Chondrocyte (in vitro differentiated cells): ENCODE measurements around the gene USP25. TPM values are rescaled to one million over a fixed set of nuclear protein-coding genes. Genes with fewer than 3 reads are reported as not detected.

Experiments used
- DNase-seq: peaks from one replicate; pipeline ENCODE4 v3.0.0; 2021; ENCODE audit warnings: mixed read lengths, low spot score
- H3K27ac Mint-ChIP-seq: one replicate; pipeline ENCODE4 v1.8.0; 2021; ENCODE audit warnings: mild to moderate bottlenecking, moderate library complexity, mixed read lengths; ENCODE audit not compliant: unreplicated experiment
- H3K27me3 Mint-ChIP-seq: 2 replicates; pipeline ENCODE4 v1.8.0; 2021; ENCODE audit warnings: low read depth, mixed read lengths
- H3K36me3 Mint-ChIP-seq: 2 replicates; pipeline ENCODE4 v1.8.0; 2021; ENCODE audit warnings: low read depth, mixed read lengths
- H3K4me1 Mint-ChIP-seq: 2 replicates; pipeline ENCODE4 v1.8.0; 2021; ENCODE audit warnings: low read depth, mild to moderate bottlenecking, mixed read lengths
- H3K4me3 Mint-ChIP-seq: one replicate; pipeline ENCODE4 v1.8.0; 2021; ENCODE audit warnings: mild to moderate bottlenecking, moderate library complexity, mixed read lengths; ENCODE audit not compliant: unreplicated experiment
- H3K9me3 Mint-ChIP-seq: 2 replicates; pipeline ENCODE4 v1.8.0; 2021; ENCODE audit warnings: low read depth, mixed read lengths
- total RNA-seq: library from RNA; stranded (reverse); gene quantifications from 3 replicates; pipeline ENCODE4 v1.2.1, GENCODE V29; 2021
- TF ChIP-seq, protein P1 (sequence below): fragments of 200-600 bp; sonication (generic); IDR thresholded peaks from 2 replicates; pipeline ENCODE4 v1.5.0; 2021; ENCODE audit warnings: antibody characterized with exemption, mild to moderate bottlenecking, moderate library complexity

USP25 gene
- total RNA-seq, 1 donor from 2014 or later = 58.9 TPM

- TF ChIP-seq, protein P1, sequence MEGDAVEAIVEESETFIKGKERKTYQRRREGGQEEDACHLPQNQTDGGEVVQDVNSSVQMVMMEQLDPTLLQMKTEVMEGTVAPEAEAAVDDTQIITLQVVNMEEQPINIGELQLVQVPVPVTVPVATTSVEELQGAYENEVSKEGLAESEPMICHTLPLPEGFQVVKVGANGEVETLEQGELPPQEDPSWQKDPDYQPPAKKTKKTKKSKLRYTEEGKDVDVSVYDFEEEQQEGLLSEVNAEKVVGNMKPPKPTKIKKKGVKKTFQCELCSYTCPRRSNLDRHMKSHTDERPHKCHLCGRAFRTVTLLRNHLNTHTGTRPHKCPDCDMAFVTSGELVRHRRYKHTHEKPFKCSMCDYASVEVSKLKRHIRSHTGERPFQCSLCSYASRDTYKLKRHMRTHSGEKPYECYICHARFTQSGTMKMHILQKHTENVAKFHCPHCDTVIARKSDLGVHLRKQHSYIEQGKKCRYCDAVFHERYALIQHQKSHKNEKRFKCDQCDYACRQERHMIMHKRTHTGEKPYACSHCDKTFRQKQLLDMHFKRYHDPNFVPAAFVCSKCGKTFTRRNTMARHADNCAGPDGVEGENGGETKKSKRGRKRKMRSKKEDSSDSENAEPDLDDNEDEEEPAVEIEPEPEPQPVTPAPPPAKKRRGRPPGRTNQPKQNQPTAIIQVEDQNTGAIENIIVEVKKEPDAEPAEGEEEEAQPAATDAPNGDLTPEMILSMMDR = no peak
- Mint-ChIP-seq H3K9me3 (no peaks in the 10 kb centered on the region), H3K4me1 (peaks cover 15% of the 10 kb centered on the region), H3K27ac (no peak overlapping the region), H3K4me3 (no peak overlapping the region), H3K27me3 (no peaks in the 10 kb centered on the region), H3K36me3 (peaks cover 24% of the 10 kb centered on the region)
- no peak for DNase-seq
Observed at GRCh38 chr21:15820327-15820726, 90.5 kb downstream of the USP25 start.

DNA sequence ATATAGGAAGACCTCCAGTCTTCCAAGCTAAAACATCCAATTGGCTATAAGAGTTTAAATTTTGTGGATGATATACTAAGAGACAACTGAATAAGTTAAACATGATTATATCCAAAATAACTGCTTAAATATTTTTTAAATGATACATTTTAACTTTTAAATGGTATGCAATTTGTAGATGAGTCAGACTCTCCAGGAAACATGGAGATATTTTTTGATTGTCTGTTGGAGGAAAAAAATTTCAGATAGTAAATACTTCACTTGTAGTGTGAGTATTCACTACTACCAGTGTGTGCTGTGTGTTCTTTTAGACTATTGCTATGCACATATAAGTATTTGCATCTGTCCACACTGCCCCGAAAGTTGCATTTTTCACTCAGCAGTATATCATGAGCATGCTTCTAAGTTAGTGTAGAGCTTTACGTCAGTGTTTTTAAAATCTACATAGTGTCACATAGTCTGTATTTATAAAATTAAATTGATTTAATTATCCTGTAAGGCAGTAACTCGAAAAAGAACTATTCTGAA, 91.1 kb downstream of the USP25 start:
- H3K4me3 Mint-ChIP-seq = no peak overlapping the region
- peak overlapping the region; percentile 27 for H3K27ac Mint-ChIP-seq
- H3K36me3 Mint-ChIP-seq = peaks cover 22% of the 10 kb centered on the region
- H3K27me3 Mint-ChIP-seq = no peaks in the 10 kb centered on the region
- H3K9me3 Mint-ChIP-seq = no peaks in the 10 kb centered on the region
- DNase-seq = no peak
- H3K4me1 Mint-ChIP-seq = peaks cover 17% of the 10 kb centered on the region
- TF ChIP-seq, protein P1 = no peak

DNA sequence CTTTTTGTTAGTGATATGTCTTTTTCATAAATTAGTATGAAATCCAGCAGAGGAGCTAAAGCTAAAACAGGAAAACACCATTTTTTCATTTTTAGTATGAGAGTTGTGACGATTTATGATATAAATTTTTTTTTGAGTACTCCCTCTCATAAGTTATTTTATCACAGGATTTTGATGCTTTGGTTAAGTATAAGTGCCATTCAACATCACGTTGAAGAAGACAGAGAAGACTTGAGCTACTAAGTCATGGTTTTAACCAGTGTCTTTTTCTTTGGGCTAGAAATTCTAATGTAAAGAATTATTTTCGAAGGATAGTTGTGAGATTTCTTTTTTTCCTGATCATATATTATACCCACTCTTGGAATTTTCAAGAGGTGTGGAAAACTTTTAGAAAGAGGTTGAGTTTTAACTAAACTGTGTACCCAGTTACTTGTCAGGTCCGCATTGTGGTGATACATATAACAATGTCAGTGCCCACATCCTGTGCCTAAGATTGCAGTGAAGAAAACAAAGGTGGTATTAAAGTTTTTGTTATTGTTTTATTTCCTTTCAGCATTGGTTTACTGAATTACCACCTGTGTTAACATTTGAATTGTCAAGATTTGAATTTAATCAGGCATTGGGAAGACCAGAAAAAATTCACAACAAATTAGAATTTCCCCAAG, 93.8 kb downstream of the USP25 start:
- Mint-ChIP-seq H3K27ac (no peak overlapping the region), H3K27me3 (no peaks in the 10 kb centered on the region), H3K36me3 (peaks cover 9% of the 10 kb centered on the region), H3K4me1 (peaks cover 20% of the 10 kb centered on the region), H3K9me3 (no peaks in the 10 kb centered on the region), H3K4me3 (no peak overlapping the region)
- no peak for DNase-seq
- TF ChIP-seq, protein P1 = no peak

GRCh38 chr21:15825700-15826099, 95.9 kb downstream of the USP25 start:
- Mint-ChIP-seq H3K4me1 (peaks cover 15% of the 10 kb centered on the region), H3K27ac (no peak overlapping the region), H3K9me3 (no peaks in the 10 kb centered on the region), H3K4me3 (no peak overlapping the region), H3K36me3 (peaks cover 8% of the 10 kb centered on the region), H3K27me3 (no peaks in the 10 kb centered on the region)
- TF ChIP-seq, protein P1 = no peak
- no peak for DNase-seq

DNA sequence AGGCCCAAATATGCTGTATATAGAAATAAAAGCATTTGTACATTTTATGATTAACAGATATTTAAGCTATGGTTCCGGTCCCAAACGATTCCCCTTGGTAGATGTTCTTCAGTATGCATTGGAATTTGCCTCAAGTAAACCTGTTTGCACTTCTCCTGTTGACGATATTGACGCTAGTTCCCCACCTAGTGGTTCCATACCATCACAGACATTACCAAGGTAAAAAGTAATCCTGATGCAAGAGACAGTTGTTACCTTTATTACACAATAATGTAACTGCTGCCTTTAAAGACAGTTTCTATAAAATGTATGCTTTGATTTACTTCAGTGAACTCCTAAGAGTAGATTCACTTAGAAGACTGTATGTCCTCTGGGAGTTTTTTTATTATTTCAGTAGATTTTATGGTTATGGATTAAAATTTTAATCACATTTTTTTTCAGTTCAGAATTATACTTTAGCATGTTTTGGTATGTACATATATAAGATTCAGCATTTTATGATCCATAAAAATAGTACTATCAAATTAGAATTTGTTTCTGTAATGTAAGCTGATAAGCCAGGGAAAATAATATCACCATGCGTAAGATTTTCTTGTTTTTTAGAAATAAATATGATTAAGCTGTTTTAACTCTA, 96.5 kb downstream of the USP25 start:
- Mint-ChIP-seq H3K27me3 (no peaks in the 10 kb centered on the region), H3K27ac (no peak overlapping the region), H3K36me3 (peaks cover 10% of the 10 kb centered on the region), H3K9me3 (no peaks in the 10 kb centered on the region), H3K4me1 (peaks cover 13% of the 10 kb centered on the region), H3K4me3 (no peak overlapping the region)
- TF ChIP-seq, protein P1 = peak; percentile 82
- DNase-seq = no peak
